HG03442 (cell line): Measurements from ENCODE around the gene MAGI2.
"Not testable (repeated sequence)": the region's sequence is repeated elsewhere in the genome, so short reads cannot be mapped to it uniquely, and the experiment has no call there.

Experiments used
- ATAC-seq: cut with Tn5 transposase; IDR thresholded peaks from one replicate; pipeline ENCODE4 v1.9.1; 2021; ENCODE audit warnings: mild to moderate bottlenecking, moderate library complexity; ENCODE audit not compliant: unreplicated experiment

The MAGI2 gene

DNA sequence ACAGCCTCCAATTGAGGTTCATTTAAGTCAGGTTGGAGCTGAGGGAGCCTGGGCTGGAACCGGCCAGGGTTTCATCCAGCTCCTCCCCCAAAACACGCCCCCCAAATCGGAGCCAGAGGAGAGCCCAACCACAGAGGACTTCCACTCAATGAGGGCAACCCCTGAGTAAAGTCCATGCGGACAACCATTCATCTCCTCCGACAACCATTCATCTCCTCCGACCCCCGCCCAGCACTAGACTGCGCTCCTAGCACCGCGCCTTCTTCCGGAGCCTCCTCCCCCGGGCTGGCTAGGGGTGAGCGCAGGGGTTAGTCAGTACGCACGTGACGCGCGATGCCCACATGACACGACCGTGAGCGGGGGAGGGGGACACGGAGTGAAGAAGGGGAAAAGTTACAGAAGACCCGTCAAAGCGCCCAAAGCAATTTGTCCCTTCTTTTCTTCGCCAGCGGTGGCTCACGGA lies 1.4 kb downstream of the MAGI2 start:
- ATAC-seq = no peak

DNA sequence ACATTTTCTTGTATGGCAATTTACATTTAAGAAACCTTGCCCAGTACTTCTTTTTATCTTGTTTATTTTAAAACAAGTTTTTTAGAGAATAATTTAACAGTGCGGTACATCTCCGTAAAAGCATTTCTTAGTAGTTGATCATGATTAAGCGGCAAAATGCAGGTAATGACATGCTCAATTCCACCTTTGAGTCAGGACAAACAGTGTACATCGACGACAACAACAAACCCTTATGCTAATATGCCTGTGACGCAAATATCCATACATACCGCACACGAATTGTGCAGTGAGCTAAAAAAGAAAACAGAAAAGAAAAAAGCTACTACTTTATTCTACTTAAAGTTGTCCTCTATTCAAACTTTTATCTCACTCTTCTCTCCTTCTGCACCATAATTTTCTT lies 1.9 kb downstream of the MAGI2 start:
- no peak for ATAC-seq

DNA sequence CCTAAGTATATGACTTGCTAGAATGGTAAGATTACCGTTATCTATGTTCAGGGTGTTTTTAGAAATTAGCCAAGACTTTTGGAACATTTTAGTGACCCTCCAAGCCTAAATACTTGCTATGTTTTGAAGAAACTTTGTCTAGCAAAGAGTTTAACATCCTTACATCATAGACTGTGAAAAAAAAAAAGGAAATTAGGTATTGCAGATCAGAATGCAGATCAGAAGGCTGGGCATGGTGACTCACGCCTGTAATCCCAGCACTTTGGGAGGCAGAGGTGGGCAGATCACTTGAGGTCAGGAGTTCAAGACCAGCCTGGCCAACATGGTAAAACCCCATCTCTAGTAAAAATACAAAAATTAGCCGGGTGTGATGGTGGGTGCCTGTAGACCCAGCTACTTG lies 10.7 kb downstream of the MAGI2 start:
- not testable (repeated sequence) for ATAC-seq

DNA sequence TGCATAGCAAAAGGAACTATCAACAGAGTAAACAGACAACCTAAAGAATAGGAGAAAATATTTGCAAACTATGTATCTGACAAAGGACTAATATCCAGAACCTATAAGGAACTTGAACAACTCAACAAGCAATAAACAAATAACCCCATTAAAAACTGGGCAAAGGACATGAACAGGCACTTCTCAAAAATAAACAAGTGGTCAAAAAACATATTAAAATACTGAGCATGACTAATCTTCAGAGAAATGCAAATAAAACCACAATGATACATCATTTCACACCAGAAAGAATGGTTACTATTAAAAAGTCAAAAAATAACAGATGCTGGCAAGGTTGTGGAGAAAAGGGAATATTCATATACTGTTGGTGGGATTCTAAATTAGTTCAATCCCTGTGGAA lies 17.1 kb downstream of the MAGI2 start:
- no peak for ATAC-seq

DNA sequence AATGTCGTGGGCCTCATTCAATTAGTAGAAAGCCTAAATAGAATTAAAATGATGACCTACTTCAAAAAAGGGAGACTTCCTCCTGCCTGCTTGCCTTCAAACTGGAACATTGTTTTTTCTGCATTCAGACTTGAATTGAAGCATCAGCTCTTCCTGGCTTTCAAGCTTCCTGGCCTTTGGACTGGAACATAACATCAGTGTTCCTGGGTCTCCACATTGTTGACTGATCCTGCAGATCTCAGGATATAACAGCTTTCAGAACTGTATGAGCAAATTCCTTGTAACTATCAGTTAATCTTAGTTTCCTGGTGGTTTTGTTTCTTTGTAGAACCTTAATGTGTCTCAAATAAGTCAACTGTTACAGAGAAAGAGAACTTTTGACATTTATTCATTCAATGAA lies 18.6 kb downstream of the MAGI2 start:
- ATAC-seq = no peak

DNA sequence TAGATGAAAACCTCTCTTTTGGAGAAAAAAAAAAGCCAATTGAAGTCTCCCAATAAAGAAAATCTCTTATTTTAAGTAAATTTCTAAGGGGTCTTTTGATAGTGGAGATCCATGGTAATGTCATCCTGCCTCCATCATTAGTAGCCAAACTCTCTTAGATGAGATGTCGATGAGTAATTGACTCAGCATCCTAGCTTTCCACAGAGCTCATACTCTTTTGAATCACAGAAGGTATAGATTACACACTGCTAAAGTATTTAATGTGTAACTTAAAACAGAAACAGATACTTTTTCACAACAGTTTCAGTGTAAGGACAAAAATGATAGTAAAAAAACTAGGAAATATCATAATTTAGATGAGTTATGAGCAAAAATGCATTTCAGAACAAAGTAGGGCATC lies 19.4 kb downstream of the MAGI2 start:
- ATAC-seq = no peak

DNA sequence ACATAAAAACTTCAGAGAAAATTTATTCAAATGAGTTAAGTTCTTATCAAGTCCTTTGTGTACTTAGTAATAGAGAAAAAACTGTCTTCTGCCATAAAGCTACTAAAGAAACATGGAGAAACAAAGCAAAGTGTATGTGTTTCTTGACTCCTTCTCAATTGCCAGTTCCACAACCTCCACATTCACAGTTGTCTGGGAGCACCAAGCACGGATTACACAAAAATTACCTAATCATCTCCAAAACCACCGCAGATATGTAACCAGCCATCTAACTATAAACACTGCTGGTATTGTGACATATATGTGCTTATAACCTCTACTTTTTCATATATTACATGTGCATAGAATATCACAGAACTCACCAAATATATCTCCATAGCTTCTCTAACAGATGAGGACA lies 23.1 kb downstream of the MAGI2 start:
- ATAC-seq = no peak

DNA sequence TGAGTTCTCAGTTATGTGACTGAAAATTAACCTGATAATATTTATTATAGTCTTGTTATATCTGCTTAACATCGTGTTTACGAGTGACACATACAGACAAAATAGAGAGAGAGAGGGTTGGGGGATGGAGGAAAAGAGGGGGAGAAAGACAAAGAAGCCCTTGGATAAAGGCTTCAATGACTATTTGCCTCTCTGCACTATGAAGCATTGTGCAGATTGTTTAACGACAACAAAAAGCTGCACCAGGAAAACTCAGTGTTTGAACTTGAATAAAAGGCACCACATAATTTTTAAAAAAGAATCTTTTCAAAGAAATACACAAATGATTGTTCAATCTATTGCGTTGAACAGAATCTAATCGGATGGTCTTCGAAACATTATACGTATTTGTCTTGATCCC lies 27.8 kb downstream of the MAGI2 start:
- no peak for ATAC-seq

DNA sequence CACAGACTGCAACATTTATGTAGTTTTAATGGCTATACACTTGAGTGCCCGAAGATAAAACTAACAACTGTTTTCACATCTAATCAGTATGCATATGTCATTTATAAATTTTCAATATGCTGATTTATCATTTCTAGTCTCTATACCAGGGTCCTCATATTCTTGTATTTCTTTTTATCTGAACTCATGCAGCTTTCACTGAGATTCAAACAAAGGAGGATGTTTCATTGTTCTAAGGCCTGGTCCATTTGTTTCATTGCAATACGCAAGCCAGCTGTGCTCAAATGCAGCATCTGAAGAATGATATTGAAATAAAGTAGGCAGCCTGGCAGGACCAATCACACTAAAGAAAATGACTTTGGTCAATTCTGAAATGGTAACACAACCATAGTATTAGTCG lies 31.7 kb downstream of the MAGI2 start:
- ATAC-seq = no peak

DNA sequence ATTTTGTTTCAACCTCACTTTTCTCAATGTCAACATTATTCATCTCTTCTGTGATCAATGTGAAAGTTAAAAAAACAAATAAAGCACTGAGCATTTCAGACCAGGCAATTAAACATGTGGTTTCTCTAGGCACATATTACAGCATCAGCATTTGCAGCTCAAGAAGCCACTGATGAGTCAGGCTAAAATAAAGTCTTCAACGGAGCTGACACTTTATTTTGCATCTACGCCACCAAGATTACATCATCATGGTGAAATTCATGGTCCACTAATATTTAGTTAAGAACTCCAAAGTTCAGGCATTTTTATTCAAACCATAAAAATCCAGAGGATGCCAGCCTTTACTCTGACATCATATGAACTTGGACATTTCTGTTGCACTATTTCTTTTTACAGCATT lies 33.0 kb downstream of the MAGI2 start:
- ATAC-seq = no peak

DNA sequence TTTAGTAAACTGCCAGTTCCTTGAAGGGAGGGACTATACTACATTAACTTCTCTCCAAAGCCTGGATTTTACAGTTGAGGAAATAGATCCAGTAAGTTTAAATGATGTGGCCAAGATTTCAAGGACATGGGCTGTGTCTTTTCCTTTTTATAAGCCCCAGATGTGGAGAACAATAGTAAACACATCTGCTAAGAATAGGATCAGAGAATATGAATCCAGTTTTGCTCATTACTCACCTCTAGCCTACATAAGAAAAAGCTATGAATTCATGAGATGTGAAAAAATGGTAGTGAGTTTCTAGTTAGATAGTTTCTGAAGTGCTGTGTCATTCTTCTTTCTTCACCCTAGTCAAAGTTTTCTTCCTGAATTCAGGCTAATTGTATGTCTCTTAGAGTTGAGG lies 38.6 kb downstream of the MAGI2 start:
- no peak for ATAC-seq

DNA sequence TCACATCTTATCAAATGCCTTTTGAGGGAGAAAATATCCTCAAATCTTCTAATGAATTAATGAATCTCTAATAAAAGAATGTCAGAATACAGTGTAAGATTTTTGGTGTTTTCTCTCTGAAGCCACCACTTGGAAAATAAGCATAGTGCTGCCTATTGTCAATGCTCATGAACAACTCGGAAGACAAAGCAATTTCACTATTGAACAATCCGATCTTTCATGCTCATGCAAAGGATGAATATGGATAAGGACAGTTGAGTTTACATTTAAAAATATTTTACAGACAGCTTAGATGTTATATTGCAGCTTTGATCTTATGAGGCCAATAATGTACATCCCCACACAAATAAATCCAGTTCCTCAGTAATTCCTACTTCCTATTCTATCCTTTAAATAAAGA lies 40.6 kb downstream of the MAGI2 start:
- no peak for ATAC-seq

DNA sequence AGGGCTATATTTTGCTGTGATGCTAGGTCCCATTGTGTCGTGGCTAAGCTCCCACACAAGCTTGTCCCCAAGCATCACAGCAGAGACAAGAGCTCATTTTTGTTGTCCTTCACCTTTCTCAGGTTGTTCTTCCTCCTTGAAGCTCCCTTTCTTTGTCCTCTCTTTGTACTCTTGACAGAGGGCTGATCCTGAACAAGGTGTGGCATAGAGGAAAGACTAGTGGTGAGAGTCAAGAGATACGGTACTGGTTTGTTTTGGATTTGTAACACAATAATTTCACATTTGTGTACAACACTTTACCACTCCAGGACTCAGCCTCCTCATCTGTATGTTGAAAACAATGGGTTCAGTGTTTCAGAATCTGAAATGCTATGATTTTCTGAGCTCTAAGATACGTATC lies 41.0 kb downstream of the MAGI2 start:
- ATAC-seq = no peak

DNA sequence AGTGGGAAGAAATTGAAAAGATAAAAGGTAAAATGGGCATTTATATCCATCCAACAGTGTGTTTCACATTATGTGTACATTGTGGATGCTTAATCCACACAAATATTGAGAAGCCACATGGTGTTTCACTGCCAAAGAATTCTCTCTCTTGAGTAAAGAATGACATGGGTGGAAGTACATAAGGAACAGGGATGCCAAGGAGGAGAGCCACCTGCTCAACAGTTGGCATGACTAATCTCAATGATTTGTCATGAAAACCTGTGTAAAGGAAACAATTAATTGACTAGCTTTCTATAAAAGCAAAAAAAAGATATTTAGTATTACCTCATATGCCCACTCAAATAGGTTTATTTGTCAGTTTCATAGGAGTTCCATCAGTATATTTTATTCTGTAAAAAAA lies 43.1 kb downstream of the MAGI2 start:
- no peak for ATAC-seq

DNA sequence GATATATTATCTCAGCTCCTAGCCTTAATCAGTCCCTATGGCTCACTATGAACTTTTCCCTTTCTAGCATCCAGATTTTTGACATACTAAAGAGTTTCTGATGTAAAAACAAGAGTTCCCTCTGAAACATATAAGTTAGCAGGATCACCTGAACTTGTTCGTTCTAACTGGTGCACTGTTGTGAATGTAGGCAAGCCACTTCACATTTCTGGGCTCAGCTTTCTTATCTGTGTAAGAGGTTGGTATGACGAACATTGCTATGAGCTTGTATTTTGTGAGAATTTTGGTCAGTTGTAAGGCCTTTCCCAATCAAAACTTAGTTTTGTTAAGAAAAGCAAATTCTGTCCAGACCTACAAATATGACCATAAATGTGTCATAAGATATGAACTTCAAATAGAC lies 46.1 kb downstream of the MAGI2 start:
- ATAC-seq = no peak

DNA sequence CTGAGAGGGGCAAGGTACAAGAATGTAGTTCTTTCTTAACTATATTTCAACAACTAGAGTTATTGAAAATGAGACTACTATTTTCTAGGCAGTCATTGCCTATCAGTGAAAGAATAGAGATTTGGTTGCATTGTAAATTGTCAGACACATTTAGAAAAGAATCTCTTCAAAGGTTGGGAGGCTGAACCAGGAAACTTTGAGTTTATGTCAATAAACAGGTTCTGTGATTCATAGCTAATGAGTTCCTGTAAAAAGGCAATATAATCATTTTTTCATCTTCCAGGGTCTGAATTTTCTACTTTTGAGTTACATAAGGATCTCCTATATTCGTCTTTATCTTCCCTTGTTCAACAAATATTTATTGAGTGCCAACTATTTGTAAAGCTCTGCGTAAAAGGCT lies 47.1 kb downstream of the MAGI2 start:
- no peak for ATAC-seq

DNA sequence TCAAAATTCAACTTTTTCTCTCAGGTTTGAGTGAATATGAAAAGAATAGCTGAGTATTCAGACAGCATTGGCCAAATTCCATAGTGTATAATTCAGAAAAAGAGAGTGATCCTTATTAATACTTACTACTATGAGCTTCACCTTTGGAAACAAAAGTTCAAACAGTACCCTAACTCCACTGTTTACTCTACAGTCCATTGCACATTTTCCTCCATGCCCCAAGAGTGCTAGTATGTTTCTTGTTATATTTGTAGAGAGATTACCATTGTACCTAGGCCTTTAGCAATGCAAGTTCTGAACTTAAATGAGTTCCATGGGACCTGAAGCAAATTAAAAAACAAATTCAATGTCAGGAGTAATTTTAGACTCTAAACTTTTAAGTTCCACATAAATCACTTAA lies 48.1 kb downstream of the MAGI2 start:
- no peak for ATAC-seq

DNA sequence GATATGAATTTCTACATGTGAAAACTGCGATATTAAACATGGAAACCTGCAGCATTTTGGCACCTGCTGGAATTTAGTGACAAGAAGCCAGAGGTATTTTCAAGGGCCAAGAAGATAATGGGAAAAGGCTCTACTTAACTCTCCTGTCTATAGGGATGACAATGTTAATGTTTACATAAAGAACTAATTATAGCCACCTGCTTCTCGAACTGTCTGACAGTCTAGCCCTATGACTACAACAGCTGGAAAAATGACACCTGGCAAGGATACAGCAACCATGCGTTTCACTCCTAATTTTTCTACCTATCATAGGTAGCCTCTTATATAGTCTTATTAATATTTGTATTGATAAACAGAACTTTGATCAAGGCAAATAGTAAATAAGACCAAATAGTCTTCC lies 49.6 kb downstream of the MAGI2 start:
- ATAC-seq = no peak

DNA sequence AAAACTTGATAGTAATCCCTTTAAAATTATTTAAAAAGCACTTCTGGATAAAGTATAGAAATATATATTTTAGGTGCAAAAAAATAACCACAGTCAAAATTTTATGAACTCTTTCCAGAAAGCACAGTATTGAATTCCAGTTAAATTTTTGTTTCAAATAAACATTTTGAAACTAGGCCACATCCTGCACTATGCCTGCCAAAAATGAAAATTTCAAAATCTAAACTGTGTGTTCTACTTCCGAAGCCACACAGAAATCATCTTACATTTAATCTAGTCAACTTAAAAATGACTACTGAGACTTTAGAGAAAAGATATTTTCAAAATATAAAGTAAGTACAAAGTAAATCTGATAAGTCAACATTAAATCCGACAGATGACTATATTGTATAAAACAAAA lies 50.0 kb downstream of the MAGI2 start:
- no peak for ATAC-seq

DNA sequence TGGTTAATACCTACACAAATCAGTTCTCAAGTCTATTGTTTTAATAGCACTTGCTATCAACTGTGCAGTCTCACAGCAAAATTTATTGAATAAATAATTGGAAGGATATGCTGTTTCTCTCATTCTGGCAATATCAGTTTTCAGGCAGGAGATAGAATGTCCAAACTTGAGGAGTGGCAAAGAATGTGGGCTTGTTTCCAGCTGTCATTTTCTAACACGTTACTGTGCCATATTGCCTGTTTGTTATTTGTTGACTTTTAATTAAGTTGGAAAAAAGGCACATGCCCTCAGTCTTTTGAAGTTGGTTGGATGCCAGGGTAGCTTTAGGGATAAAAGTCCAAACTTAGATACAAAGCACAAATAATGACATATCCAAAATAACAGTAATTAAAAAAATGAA lies 52.2 kb downstream of the MAGI2 start:
- no peak for ATAC-seq

DNA sequence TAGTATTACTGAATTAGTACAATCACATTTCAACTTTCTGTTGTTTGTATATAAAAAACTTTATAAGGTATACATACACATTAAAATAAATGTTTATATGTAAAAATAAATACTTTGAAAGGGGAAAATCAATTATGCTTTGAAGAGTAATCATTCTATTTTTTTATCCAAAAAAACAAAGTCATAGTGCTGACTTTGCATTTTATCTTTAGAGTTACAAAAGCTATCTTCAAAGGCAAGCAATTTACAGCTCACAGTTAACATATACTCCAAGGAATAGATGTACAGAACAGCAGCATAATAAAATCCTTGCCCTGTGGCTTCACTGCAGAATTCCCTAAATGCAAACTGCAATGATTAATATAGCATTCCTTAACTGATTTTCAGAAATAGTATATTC lies 53.2 kb downstream of the MAGI2 start:
- no peak for ATAC-seq

DNA sequence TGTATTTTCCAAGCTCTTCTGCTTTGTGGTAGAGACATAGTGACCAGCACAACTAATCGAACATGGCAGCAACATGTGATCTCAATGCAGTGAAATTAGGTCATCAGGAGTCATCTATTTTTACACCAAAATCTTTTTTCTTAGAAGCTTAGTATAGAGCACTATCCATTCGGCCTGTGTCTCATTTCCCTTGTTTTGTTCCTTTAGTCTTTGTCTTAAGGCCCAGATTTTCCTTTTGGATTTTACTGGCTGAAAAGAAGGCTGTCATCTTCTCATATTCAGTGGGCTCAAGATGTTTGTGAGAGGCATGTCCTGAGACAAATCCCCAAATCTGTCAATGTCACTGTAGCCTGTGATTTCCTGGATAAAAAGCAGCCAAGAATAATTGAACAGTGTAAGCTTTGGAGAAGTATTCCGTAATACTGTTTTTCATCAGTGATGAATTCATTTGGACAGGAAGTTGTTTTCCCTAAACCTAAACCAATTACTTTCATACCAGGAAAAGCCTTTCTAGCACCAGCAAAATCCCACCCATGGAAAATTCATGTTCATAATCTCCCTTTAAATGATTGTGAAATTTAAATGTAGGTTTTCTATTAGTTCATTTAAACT lies 55.2 kb downstream of the MAGI2 start:
- ATAC-seq = no peak

DNA sequence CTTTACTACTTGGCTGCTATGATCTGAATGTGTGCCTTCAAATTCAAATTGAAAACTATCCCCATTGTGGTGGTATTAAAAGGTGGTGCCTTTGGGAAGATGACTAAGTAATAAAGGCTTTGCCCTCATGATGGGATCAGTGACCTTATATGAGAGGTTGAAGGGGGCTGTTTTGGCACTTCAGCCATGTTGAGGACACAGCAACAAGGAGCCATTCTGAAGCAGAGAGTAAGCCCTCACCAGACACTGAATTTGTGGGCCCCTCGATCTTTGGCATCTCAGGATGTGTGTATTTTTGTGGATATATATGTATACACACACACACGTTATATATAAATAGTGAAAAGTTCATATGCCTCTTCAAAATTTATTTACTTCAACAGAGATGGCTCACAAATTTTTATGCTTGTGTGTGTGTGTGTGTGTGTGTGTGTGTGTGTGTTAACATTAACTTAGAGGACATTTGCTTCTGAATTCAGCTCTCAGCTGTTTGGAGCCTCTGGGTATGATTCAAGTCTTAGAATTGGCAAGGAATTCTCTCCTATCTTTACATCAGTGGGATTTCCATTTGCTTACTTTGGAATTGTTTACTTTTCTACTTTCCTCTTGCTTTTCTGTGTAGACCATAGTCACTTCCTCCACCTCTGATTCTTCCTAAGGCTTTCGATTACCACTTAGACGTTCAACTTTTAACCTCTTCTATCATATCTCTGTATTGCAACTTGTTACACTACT lies 66.6 kb downstream of the MAGI2 start:
- no peak for ATAC-seq
